ENCODE data around the gene CAPN5. TPM values are rescaled to one million over a fixed set of nuclear protein-coding genes. Genes with fewer than 3 reads are reported as not detected.

Gene CAPN5
- total and polyA plus RNA-seq, 2 of the 13 experiments (the other 11 are each of a cell fraction or from before 2014, with no cell fraction given): 0.27 to 1.2 TPM

DNA sequence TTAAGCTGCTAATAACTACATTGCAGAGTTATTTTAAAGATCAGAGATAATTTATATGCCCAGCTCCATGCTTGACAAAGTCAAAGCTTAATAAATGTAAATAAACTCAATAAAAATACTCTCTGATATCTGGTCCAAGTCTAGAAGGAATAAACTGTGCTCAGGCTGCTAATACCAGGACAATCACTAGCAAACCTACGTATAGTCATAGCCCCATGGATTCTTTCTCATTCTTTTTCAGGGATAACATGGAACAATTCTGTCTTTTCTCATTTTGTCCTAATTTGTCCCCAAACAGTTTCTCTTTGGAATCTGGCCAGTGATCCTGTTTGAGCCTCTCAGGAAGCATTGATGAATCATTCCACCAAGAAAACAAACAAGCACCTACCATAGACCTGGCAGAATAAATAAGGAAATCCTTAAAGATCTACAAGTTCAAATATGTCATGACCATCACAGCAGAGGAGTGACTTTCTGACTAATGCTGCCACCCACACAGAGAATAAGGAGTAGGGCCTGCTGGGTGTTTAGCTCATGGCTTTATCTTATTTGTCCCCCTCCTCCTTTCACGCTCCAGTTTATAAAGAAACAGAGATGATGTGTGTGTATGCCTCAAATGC, 46.7 kb upstream of the CAPN5 start (continued):
- TF ChIP-seq HHEX (CRISPR knock-in tag; IDR thresholded peaks at IDR 0.05): peak; percentile 37; the same call in 1 of the 2 replicates
- TF ChIP-seq, protein P1, sequence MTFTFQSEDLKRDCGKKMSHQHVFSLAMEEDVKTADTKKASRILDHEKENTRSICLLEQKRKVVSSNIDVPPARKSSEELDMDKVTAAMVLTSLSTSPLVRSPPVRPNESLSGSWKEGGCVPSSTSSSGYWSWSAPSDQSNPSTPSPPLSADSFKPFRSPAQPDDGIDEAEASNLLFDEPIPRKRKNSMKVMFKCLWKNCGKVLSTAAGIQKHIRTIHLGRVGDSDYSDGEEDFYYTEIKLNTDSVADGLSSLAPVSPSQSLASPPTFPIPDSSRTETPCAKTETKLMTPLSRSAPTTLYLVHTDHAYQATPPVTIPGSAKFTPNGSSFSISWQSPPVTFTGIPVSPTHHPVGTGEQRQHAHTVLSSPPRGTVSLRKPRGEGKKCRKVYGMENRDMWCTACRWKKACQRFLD (CRISPR knock-in tag; IDR thresholded peaks at IDR 0.05; ENCODE audit: borderline replicate concordance): no peak
- no peak for TF ChIP-seq ZNF30 (CRISPR knock-in tag; IDR thresholded peaks at IDR 0.05)
- no peak for TF ChIP-seq GTF3A (CRISPR knock-in tag; conservative IDR thresholded peaks at IDR 0.05)
- TF ChIP-seq, protein P2, sequence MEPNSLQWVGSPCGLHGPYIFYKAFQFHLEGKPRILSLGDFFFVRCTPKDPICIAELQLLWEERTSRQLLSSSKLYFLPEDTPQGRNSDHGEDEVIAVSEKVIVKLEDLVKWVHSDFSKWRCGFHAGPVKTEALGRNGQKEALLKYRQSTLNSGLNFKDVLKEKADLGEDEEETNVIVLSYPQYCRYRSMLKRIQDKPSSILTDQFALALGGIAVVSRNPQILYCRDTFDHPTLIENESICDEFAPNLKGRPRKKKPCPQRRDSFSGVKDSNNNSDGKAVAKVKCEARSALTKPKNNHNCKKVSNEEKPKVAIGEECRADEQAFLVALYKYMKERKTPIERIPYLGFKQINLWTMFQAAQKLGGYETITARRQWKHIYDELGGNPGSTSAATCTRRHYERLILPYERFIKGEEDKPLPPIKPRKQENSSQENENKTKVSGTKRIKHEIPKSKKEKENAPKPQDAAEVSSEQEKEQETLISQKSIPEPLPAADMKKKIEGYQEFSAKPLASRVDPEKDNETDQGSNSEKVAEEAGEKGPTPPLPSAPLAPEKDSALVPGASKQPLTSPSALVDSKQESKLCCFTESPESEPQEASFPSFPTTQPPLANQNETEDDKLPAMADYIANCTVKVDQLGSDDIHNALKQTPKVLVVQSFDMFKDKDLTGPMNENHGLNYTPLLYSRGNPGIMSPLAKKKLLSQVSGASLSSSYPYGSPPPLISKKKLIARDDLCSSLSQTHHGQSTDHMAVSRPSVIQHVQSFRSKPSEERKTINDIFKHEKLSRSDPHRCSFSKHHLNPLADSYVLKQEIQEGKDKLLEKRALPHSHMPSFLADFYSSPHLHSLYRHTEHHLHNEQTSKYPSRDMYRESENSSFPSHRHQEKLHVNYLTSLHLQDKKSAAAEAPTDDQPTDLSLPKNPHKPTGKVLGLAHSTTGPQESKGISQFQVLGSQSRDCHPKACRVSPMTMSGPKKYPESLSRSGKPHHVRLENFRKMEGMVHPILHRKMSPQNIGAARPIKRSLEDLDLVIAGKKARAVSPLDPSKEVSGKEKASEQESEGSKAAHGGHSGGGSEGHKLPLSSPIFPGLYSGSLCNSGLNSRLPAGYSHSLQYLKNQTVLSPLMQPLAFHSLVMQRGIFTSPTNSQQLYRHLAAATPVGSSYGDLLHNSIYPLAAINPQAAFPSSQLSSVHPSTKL (CRISPR knock-in tag; IDR thresholded peaks at IDR 0.05): peak; percentile 56; the same call in 1 of the 2 replicates
- TF ChIP-seq ZMYM3 (CRISPR knock-in tag; IDR thresholded peaks at IDR 0.05): no peak
- no peak for TF ChIP-seq MAFF (IDR thresholded peaks at IDR 0.05; ENCODE audit: low read depth, low read length)
- no peak for TF ChIP-seq NFE2L2 (IDR thresholded peaks at IDR 0.05; ENCODE audit: low read length)
- no peak for TF ChIP-seq KDM3A (CRISPR knock-in tag; IDR thresholded peaks at IDR 0.05; ENCODE audit: low read depth)
- TF ChIP-seq TRIM24 (CRISPR knock-in tag; IDR thresholded peaks at IDR 0.05): no peak
- TF ChIP-seq SIN3A (IDR thresholded peaks at IDR 0.05; ENCODE audit: borderline replicate concordance, low read depth, low read length): no peak
- no peak for TF ChIP-seq ZNF460 (CRISPR knock-in tag; IDR thresholded peaks at IDR 0.05; ENCODE audit: borderline replicate concordance)
- TF ChIP-seq ZNF556 (CRISPR knock-in tag; IDR thresholded peaks at IDR 0.05; ENCODE audit: borderline replicate concordance): no peak
- TF ChIP-seq KDM6A (CRISPR knock-in tag; IDR thresholded peaks at IDR 0.05; ENCODE audit: low read depth): no peak
- TF ChIP-seq ZNF136 (CRISPR knock-in tag; IDR thresholded peaks at IDR 0.05; ENCODE audit: low read depth): no peak
- TF ChIP-seq HNRNPK (IDR thresholded peaks at IDR 0.05; ENCODE audit: low read depth, low read length, poor library complexity, severe bottlenecking): no peak
- TF ChIP-seq, protein P3, sequence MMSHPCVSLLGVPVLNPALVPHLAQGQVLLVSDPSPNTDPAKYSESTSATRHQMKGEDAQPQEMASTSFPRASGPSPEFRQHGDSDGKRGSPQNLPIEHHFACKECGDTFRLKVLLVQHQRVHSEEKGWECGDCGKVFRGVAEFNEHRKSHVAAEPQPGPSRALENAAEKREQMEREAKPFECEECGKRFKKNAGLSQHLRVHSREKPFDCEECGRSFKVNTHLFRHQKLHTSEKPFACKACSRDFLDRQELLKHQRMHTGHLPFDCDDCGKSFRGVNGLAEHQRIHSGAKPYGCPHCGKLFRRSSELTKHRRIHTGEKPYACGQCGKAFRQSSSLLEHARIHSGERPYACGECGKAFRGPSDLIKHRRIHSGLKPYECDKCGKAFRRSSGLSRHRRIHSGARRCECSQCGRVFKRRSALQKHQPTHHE (CRISPR knock-in tag; IDR thresholded peaks at IDR 0.05; ENCODE audit: borderline replicate concordance): no peak
- TF ChIP-seq, protein P4, sequence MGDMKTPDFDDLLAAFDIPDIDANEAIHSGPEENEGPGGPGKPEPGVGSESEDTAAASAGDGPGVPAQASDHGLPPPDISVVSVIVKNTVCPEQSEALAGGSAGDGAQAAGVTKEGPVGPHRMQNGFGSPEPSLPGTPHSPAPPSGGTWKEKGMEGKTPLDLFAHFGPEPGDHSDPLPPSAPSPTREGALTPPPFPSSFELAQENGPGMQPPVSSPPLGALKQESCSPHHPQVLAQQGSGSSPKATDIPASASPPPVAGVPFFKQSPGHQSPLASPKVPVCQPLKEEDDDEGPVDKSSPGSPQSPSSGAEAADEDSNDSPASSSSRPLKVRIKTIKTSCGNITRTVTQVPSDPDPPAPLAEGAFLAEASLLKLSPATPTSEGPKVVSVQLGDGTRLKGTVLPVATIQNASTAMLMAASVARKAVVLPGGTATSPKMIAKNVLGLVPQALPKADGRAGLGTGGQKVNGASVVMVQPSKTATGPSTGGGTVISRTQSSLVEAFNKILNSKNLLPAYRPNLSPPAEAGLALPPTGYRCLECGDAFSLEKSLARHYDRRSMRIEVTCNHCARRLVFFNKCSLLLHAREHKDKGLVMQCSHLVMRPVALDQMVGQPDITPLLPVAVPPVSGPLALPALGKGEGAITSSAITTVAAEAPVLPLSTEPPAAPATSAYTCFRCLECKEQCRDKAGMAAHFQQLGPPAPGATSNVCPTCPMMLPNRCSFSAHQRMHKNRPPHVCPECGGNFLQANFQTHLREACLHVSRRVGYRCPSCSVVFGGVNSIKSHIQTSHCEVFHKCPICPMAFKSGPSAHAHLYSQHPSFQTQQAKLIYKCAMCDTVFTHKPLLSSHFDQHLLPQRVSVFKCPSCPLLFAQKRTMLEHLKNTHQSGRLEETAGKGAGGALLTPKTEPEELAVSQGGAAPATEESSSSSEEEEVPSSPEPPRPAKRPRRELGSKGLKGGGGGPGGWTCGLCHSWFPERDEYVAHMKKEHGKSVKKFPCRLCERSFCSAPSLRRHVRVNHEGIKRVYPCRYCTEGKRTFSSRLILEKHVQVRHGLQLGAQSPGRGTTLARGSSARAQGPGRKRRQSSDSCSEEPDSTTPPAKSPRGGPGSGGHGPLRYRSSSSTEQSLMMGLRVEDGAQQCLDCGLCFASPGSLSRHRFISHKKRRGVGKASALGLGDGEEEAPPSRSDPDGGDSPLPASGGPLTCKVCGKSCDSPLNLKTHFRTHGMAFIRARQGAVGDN (CRISPR knock-in tag; IDR thresholded peaks at IDR 0.05): no peak
- TF ChIP-seq MYNN (CRISPR knock-in tag; IDR thresholded peaks at IDR 0.05; ENCODE audit: low read depth): no peak
- no peak for TF ChIP-seq ELF1 (CRISPR knock-in tag; IDR thresholded peaks at IDR 0.05)
- no peak for TF ChIP-seq ZNF773 (CRISPR knock-in tag; IDR thresholded peaks at IDR 0.05; ENCODE audit: borderline replicate concordance)

All from HepG2 (cell line).